Endothelial cell of hepatic sinusoid (primary cell): ENCODE data around the gene MYH14.

Experiments used
- in situ Hi-C: cut with HindIII; loops from 2 replicates; pipeline ENCODE4 v1.10.0; 2017; ENCODE audit warnings: low sequenced_read_pairs

The MYH14 gene

DNA sequence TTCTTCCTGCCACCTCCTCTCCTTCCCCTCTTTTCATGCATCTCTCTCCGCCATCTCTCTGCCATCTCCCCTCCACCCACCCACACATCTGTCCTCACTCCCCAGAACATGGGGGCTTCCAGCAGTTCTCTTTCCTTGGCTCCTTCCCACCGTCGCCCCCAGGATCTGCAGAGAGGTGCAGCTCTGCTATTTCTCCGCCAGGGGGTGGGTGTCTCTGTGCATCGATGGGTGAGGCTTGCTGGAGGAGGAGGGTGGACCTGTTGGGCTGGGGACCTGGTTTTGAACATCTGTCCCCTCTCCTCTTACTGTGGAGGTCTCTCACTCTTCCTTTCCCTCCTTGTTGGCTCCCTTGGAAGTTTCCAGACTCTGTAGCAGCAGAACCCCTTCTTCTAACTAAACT, 51.7 kb downstream of the MYH14 start:
- in situ Hi-C loops: no loop called here

- in situ Hi-C loops: no loop called here
Observed at GRCh38 chr19:50257141-50257540, 53.7 kb downstream of the MYH14 start.

DNA sequence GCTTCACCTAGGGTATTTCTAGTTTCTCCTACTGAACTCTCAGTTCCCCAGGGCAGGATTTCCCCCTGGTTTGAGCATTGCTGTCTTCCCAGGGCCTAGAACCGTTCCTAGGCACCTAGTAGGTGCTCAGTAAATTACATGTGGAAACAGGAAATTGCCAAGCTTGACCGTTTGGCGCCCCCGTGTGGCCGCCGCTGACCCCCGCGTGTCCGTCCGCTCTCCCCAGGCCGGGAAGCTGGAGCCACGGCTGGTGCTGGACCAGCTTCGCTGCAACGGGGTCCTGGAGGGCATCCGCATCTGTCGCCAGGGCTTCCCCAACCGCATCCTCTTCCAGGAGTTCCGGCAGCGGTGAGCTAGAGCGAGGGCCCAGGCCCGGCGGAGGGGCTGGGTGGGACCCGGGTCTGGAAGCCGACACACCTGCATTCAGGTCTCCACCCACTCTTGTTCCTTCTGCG, 55.5 kb downstream of the MYH14 start:
- in situ Hi-C loops: no loop called here

GRCh38 chr19:50261446-50261970, 58.1 kb downstream of the MYH14 start:
- in situ Hi-C loops: no loop called here

- in situ Hi-C loops: no loop called here
Observed at GRCh38 chr19:50263176-50263575, 59.8 kb downstream of the MYH14 start.

DNA sequence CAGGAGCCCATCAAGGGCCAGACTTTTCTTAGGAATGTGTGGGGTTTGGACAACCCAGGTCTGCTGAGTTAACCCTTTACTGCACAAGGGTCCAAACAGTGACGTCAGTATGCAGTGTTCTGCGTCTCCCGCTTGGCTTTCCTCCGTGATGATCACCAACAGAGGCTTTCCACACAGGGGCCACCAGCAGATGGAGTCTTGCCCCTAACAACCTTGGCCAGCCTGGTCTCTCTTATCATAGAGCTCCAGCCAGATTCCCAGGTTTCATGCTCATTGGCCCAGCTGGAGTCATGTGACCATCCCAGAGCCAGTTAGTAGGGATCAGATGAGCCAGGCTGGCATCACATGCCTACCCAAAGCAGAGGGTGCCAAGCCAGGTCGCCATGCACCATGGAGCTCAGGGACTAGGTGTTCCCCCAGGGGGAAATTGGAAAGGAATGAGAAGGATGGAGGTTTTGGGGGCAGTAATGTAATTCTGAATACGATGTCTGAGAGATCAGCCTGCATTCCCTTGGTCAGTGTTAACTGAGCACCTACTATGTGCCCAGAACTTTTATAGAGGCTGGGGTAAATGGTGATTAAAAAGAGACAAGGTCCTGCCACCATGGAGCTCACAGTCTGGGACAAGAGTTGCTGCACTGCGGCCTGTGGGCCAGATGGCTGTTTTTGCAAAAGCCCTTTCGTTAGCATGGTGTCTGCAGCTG, 61.2 kb downstream of the MYH14 start:
- in situ Hi-C loops: no loop called here

- in situ Hi-C loops: no loop called here
Observed at GRCh38 chr19:50266041-50266440, 62.6 kb downstream of the MYH14 start.

DNA sequence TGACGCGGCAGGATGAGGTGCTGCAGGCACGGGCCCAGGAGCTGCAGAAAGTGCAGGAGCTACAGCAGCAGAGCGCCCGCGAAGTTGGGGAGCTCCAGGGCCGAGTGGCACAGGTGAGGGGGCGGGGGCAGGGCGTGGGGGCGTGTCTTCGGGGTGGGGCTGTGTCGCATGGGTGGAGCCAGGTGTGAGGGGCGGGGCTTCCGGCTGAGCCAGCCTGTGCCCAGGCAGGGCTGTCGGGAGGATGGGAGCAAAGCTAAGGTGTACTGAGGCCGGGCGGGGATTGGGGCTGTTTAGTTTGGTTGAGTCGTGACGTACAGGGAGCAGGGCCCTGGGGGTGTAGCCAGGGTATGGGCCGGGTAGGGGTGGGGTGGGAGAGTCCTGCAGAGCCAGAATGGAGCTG, 63.5 kb downstream of the MYH14 start:
- in situ Hi-C loops: no loop called here

DNA sequence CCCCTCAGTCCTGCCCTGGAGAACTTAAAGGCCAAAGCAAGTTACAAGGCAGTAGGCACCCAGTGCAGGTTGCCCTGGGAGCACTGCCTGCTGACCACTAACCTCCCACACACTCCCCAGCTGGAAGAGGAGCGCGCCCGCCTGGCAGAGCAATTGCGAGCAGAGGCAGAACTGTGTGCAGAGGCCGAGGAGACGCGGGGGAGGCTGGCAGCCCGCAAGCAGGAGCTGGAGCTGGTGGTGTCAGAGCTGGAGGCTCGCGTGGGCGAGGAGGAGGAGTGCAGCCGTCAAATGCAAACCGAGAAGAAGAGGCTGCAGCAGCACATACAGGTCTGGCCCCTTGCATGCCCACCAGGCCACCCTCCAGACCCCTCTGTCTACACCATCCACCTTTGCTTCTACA, 64.6 kb downstream of the MYH14 start:
- in situ Hi-C loops: no loop called here

DNA sequence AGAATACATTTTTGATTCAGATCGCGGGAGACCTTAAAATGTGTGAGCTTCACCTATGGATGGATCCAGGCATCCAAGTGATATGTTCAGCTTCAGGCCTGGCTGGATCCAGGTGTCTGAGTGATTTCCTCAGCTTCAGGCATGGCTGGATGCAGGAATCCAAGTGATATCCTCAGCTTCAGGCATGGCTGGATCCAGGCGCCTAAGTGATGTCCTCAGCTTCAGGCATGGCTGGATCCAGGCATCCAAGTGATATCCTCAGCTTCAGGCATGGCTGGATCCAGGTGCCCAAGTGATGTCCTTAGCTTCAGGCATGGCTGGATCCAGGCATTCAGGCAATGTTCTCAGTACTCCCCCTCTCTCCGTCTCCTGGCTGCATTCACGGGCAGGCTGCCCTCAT, 65.1 kb downstream of the MYH14 start:
- in situ Hi-C loops: no loop called here

DNA sequence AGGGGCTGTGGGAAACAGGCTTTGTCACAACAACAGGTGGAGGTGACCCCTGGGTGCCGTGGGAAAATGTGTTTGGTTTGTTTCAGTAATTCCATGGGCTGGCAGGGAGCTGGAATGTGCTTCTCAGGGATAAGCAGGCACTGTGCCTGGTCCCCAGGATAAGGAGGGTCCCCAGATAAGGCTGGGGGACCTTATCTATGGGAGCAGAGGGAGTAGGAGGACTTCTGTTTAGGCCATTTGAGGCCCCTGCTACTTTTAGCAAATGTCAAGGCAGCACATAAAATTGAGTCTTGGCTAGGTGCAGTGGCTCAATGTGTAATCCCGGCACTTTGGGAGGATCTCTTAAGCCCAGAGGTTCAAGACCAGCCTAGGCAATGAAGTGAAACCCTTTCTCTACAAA, 66.2 kb downstream of the MYH14 start:
- in situ Hi-C loops: no loop called here

DNA sequence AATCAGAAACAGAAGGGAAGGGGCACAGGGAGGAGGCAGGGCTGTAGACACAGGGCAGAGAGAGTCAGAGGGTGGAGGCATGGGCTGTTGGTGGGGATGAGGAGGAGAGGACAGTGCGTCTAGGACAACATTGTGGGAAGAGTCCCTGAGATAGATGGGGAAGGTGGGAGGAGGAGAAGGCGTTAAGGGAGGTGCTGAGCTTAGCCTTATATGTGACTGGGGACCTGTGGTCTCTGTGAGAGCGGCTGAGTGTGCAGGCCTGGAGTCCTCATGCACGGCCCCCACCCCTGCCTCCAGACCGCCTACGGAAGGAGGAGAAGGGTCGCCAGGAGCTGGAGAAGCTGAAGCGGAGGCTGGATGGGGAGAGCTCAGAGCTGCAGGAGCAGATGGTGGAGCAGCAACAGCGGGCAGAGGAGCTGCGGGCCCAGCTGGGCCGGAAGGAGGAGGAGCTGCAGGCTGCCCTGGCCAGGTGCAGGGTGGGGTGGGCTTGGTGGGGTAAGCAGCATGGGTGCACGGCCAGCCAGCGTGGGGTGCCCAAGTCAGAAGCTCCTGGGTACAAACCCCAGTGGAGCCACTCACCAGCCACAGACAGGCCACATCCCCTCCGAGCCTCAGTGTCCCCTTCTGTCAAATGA, 69.0 kb downstream of the MYH14 start:
- in situ Hi-C loops: no loop called here

DNA sequence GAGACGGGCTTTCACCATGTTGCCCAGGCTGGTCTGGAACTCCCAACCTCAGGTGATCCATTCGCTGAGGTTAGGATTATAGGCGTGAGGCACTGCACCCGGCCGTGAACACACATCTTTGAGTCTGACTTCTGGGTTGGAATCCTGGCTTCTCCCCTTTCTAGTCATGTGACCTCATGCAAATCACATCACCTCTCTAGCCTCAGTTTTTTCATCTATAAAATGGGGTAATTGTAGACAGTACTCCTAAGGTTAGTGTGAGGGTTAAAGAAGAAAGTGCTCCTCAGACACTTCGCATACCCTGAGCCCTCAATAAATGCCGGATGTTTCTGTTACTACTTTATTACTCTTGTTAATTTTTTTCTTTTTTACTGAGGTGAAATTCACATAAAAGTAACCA, 70.4 kb downstream of the MYH14 start:
- in situ Hi-C loops: no loop called here

DNA sequence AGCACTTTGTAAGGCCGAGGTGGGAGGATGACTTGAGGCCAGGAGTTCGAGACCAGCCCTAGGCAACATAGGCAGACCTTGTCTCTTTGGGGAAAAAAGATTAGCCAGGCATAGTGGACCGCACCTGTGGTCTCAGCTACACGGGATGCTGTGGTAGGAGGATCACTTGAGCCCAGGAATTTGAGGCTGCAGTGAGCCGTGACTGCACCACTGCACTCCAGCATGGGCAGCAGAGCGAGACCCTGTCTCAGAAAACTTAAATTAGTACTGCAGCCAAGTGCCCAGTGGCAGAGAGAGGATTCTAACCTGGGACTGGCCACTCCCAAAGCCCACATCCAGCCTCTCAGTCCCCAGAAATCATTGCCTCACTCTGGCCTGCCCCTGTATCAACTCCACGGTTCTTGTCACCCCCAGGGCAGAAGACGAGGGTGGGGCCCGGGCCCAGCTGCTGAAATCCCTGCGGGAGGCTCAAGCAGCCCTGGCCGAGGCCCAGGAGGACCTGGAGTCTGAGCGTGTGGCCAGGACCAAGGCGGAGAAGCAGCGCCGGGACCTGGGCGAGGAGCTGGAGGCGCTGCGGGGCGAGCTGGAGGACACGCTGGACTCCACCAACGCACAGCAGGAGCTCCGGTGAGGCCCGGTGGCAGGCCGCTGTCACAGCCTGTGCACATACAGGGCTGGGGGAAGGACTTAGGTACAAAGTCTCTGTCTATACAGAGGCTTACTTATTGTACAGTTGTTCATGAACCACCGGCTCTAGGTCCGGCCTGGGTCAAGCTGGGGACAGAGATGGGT, 72.4 kb downstream of the MYH14 start:
- in situ Hi-C loops: no loop called here

DNA sequence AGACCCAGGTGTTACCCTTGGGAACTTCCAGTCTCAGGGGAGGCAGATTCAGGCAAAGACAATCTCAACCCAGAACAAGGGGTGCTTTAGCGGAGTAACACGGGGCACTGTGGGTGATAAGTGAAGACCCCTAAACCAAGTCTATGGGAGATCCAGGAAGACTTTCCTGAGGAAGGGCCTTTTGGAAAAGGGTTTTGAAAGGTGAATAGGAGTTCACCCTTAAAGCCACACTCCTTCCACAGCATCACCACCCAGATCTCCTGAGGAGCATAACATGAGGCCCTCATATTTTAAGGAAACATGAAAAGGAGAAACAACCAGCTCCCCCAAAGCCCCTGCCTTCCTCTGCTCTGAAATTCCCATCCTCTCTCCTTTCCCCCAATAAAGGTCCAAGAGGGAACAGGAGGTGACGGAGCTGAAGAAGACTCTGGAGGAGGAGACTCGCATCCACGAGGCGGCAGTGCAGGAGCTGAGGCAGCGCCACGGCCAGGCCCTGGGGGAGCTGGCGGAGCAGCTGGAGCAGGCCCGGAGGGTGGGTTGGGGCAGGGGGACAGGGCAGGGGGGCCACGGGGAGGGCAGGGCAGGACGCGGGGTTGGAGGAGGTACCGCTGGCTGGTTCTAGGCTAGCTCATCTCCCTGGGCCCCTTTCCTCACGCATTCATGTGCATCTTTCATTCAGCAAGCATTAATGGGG, 73.1 kb downstream of the MYH14 start:
- in situ Hi-C loops: no loop called here

- in situ Hi-C loops: no loop called here
Observed at GRCh38 chr19:50277966-50278580, 74.7 kb downstream of the MYH14 start.

DNA sequence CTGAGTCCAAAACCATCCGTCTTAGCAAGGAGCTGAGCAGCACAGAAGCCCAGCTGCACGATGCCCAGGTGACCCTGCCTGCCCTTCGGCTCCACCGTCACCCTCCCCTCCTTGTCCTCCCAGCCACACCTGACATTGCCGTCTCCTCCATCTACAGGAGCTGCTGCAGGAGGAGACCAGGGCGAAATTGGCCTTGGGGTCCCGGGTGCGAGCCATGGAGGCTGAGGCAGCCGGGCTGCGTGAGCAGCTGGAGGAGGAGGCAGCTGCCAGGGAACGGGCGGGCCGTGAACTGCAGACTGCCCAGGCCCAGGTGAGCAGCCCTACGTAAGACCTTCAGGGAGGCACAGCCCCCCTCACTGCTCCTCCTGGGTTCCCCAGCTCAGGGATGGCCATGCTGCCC, 76.7 kb downstream of the MYH14 start:
- in situ Hi-C loops: loop anchor here (5.0 kb wide), 2 partner anchors 52 to 98 kb away; no protein-coding TSS in a partner anchor

GRCh38 chr19:50280983-50281382, 77.6 kb downstream of the MYH14 start:
- in situ Hi-C loops: loop anchor here (5.0 kb wide), 2 partner anchors 51 to 99 kb away; no protein-coding TSS in a partner anchor

GRCh38 chr19:50281491-50281890, 78.1 kb downstream of the MYH14 start:
- in situ Hi-C loops: loop anchor here (5.0 kb wide), 2 partner anchors 51 to 99 kb away; no protein-coding TSS in a partner anchor

GRCh38 chr19:50285833-50286232, 82.4 kb downstream of the MYH14 start:
- in situ Hi-C loops: no loop called here
